Gastrocnemius medialis (tissue), 4 donors: ENCODE data around the gene TFR2.

Experiments used
- CTCF ChIP-seq, 5 experiments: fragments of 450-650 bp in 3 of 5; fragments of 200-600 bp in 2 of 5; sonication (generic) in 2 of 5; IDR thresholded peaks in 4 of 5; conservative IDR thresholded peaks in 1 of 5; 1 replicate in 4 of 5; 2 replicates in 1 of 5; pipeline ENCODE4 v1.5.1; 2016 to 2019; ENCODE audit warnings: antibody characterized with exemption in 5 of 5, mild to moderate bottlenecking in 3 of 5, moderate library complexity in 3 of 5
- POLR2A ChIP-seq, 2 donors: fragments of 450-650 bp; IDR thresholded peaks; one replicate each; pipeline ENCODE4 v1.6.1; 2017; ENCODE audit warnings: antibody characterized with exemption in 2 of 2, mild to moderate bottlenecking in 2 of 2, moderate library complexity in 2 of 2

GRCh38 chr7:100584054-100584682 is 57.2 kb downstream of the TFR2 start:
- TF ChIP-seq POLR2A (IDR thresholded peaks at IDR 0.05) (no peak), CTCF (IDR thresholded peaks at IDR 0.05 in 4 of 5, conservative IDR thresholded peaks at IDR 0.05 in 1 of 5) (no peak)
